ENCODE results near the gene PPM1L. TPM values are rescaled to one million over a fixed set of nuclear protein-coding genes. Genes with fewer than 3 reads are reported as not detected.

PPM1L gene
- total RNA-seq, 2 donors from 2014 or later: 15.0 to 15.6 TPM

- Histone ChIP-seq H3K4me3 (no peak overlapping the region), H3K27ac (no peak overlapping the region), H3K36me3 (no peaks in the 10 kb centered on the region), H3K9me3 (no peaks in the 10 kb centered on the region), H3K9ac (ENCODE audit: low read depth in 2 of 2, low read length in 2 of 2) (no peak overlapping the region), H3K4me1 (no peaks in the 10 kb centered on the region), H3K27me3 (no peaks in the 10 kb centered on the region)
- intact Hi-C loops (cut with DNase I): no loop called here
- no peak for TF ChIP-seq CTCF (IDR thresholded peaks at IDR 0.05)
- DNase-seq: no peak
Measured at GRCh38 chr3:160857476-160858119, 101.6 kb downstream of the PPM1L start.

GRCh38 chr3:160860346-160860745 is 104.3 kb downstream of the PPM1L start:
- intact Hi-C loops (cut with DNase I): no loop called here
- Histone ChIP-seq H3K27me3 (no peaks in the 10 kb centered on the region), H3K27ac (no peak overlapping the region), H3K9me3 (no peaks in the 10 kb centered on the region), H3K4me3 (no peak overlapping the region), H3K4me1 (no peaks in the 10 kb centered on the region), H3K9ac (ENCODE audit: low read depth in 2 of 2, low read length in 2 of 2) (no peak overlapping the region), H3K36me3 (no peaks in the 10 kb centered on the region)
- DNase-seq: no peak
- TF ChIP-seq CTCF (IDR thresholded peaks at IDR 0.05): no peak

GRCh38 chr3:160869825-160870224 is 113.8 kb downstream of the PPM1L start:
- Histone ChIP-seq H3K27me3 (no peaks in the 10 kb centered on the region), H3K27ac (no peak overlapping the region), H3K9me3 (no peaks in the 10 kb centered on the region), H3K36me3 (no peaks in the 10 kb centered on the region), H3K9ac (ENCODE audit: low read depth in 2 of 2, low read length in 2 of 2) (no peak overlapping the region), H3K4me1 (no peaks in the 10 kb centered on the region), H3K4me3 (no peak overlapping the region)
- intact Hi-C loops (cut with DNase I): no loop called here
- TF ChIP-seq CTCF (IDR thresholded peaks at IDR 0.05): no peak
- no peak for DNase-seq

GRCh38 chr3:160870327-160870726 is 114.3 kb downstream of the PPM1L start:
- DNase-seq: no peak
- Histone ChIP-seq H3K27ac (no peak overlapping the region), H3K27me3 (no peaks in the 10 kb centered on the region), H3K9me3 (no peaks in the 10 kb centered on the region), H3K9ac (ENCODE audit: low read depth in 2 of 2, low read length in 2 of 2) (no peak overlapping the region), H3K4me1 (no peaks in the 10 kb centered on the region), H3K36me3 (no peaks in the 10 kb centered on the region), H3K4me3 (no peak overlapping the region)
- intact Hi-C loops (cut with DNase I): no loop called here
- TF ChIP-seq CTCF (IDR thresholded peaks at IDR 0.05): no peak

- intact Hi-C loops (cut with DNase I): no loop called here
- no peak for DNase-seq
- H3K4me3 ChIP-seq: no peak overlapping the region
- H3K27ac ChIP-seq: no peak overlapping the region
- H3K9me3 ChIP-seq: no peaks in the 10 kb centered on the region
- TF ChIP-seq CTCF (IDR thresholded peaks at IDR 0.05): no peak
- H3K4me1 ChIP-seq: no peaks in the 10 kb centered on the region
- no peaks in the 10 kb centered on the region for H3K27me3 ChIP-seq
- H3K36me3 ChIP-seq: no peaks in the 10 kb centered on the region
- H3K9ac ChIP-seq (ENCODE audit: low read depth in 2 of 2, low read length in 2 of 2): no peak overlapping the region
Measured at GRCh38 chr3:160874736-160875135, 118.7 kb downstream of the PPM1L start.

All from colonic mucosa (tissue), 4 donors.